SKM-1 treated with dmso at 0.1 percent for 144 hours (cell line): ENCODE data around the gene BDH2.

Source experiments
- DNase-seq: peaks from one replicate; lab custom pipeline; 2025; ENCODE audit not compliant: unreplicated experiment; lab: John Stamatoyannopoulos, UW

The BDH2 gene

DNA sequence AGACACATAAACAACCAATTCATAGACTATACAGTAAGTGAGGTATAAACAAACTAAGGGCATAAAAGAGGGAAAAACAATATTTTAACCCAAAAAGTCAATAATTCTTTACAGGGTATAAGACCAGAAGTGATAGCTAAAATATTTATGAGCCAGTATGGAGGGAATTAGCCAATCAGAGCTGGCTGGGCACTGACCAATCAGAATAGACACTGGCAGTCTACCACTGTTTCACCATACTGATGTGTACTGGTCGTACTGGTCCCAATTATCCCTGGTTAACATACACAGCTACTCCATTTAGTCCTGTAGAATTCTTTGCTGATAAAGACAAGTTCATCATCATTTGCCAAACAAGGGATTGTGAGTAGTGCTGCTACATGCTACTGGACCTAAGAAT, 70.3 kb downstream of the BDH2 start:
- DNase-seq, result no peak
